Prostate gland (tissue), 2 donors: ENCODE data around the gene ADIRF. TPM values are rescaled to one million over a fixed set of nuclear protein-coding genes. Genes with fewer than 3 reads are reported as not detected.
A peak's percentile ranks its signal among the peaks of the same experiment; 100 is the strongest.
"Not testable (repeated sequence)": the region's sequence is repeated elsewhere in the genome, so short reads cannot be mapped to it uniquely, and the experiment has no call there.

Experiments used
- DNase-seq: peaks from one replicate; pipeline ENCODE4 v3.0.0-alpha.2; 2019; ENCODE audit warnings: low spot score
- H3K27ac ChIP-seq, 2 donors: fragments of 200-600 bp; sonication (generic); 2 replicates each; pipeline ENCODE4 v1.5.1; 2017 to 2019
- H3K27me3 ChIP-seq: fragments of 200-600 bp; sonication (generic); replicated peaks from 2 replicates; pipeline ENCODE4 v1.5.1; 2019; ENCODE audit not compliant: insufficient read depth
- H3K36me3 ChIP-seq, 2 donors: fragments of 200-600 bp; sonication (generic); 1 replicate in 1 of 2; 2 replicates in 1 of 2; pipeline versions ENCODE4 v1.5.1 to v1.8.1; 2017 to 2019
- H3K4me1 ChIP-seq: fragments of 200-600 bp; sonication (generic); replicated peaks from 2 replicates; pipeline ENCODE4 v1.5.1; 2019
- H3K4me3 ChIP-seq, 2 donors: fragments of 200-600 bp; sonication (generic); 2 replicates each; pipeline ENCODE4 v1.5.1; 2017 to 2019
- H3K9me3 ChIP-seq: fragments of 200-600 bp; sonication (generic); 2 replicates; pipeline ENCODE4 v1.5.1; 2017
- CTCF ChIP-seq, 4 experiments: fragments of 200-600 bp in 2 of 4; fragments of 450-650 bp in 2 of 4; sonication (generic) in 2 of 4; IDR thresholded peaks; 1 replicate in 3 of 4; 2 replicates in 1 of 4; pipeline ENCODE4 v1.5.1; 2016 to 2019; ENCODE audit warnings: antibody characterized with exemption in 4 of 4, mild to moderate bottlenecking in 2 of 4, moderate library complexity in 2 of 4
- POLR2A ChIP-seq: fragments of 450-650 bp; IDR thresholded peaks from one replicate; pipeline ENCODE4 v1.6.1; 2016; ENCODE audit warnings: antibody characterized with exemption, mild to moderate bottlenecking
- POLR2AphosphoS5 ChIP-seq: sonication (generic); formaldehyde crosslinking; IDR thresholded peaks from one replicate; pipeline ENCODE4 v1.6.1; 2017; ENCODE audit warnings: antibody characterized with exemption
- WGBS: methylation state at CpG from one replicate; pipeline ENCODE4 v1.1.5; 2018; 5-methylcytosine and 5-hydroxymethylcytosine counted together
- intact Hi-C: fragments of 100-400 bp; cut with DNase I; formaldehyde crosslinking; loops from one replicate; pipeline ENCODE4 v1.14.2; 2022
- total RNA-seq, 2 donors: library from RNA; depleted of rRNA; stranded (reverse); fragments of >200 nt; gene quantifications; one replicate each; pipeline ENCODE4 v1.1.0, GENCODE V29; 2016

Gene ADIRF
- total RNA-seq, 2 donors from 2014 or later: 128 to 347 TPM

- intact Hi-C loops: no loop called here
- TF ChIP-seq POLR2AphosphoS5 (no peak), CTCF (IDR thresholded peaks at IDR 0.05) (no peak), POLR2A (no peak)
Observed at GRCh38 chr10:86992456-86992855, 24.2 kb downstream of the ADIRF start.

DNA sequence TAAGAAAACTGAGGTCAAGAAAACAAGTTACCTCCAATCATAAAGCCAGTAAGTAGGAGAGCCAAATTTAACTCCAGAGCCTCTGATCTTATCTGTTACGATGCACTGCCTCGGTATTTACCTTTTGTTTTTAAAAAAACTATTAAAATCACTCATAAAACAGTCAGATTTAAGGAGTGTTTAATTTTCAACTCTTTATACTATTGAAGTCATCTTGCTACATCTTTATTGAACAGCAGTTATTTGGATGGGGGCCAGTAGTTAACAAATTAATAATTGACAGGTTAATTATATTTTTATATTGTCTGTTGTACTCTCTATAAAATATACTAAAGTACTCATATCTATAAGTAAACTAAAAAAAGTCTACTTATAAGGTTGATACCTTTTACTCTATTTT lies 24.6 kb downstream of the ADIRF start:
- Histone ChIP-seq H3K27me3 (no peaks in the 10 kb centered on the region), H3K36me3 (no peaks in the 10 kb centered on the region), H3K27ac (no peak overlapping the region), H3K4me3 (no peak overlapping the region), H3K4me1 (peaks cover 8% of the 10 kb centered on the region), H3K9me3 (no peaks in the 10 kb centered on the region)
- intact Hi-C loops: no loop called here
- 31% methylated on average over 2 of the region's 2 CpGs for whole genome bisulfite sequencing
- no peak for DNase-seq
- TF ChIP-seq POLR2A: no peak
- TF ChIP-seq CTCF (IDR thresholded peaks at IDR 0.05): no peak
- peak; percentile 34 for TF ChIP-seq POLR2AphosphoS5

More at GRCh38 chr10:86992456-86992855, 24.2 kb downstream of the ADIRF start:
- H3K36me3 ChIP-seq: no peaks in the 10 kb centered on the region
- H3K27me3 ChIP-seq: no peaks in the 10 kb centered on the region
- DNase-seq: no peak
- peaks cover 8% of the 10 kb centered on the region for H3K4me1 ChIP-seq
- H3K27ac ChIP-seq: no peak overlapping the region
- no peak overlapping the region for H3K4me3 ChIP-seq
- H3K9me3 ChIP-seq: no peaks in the 10 kb centered on the region

DNA sequence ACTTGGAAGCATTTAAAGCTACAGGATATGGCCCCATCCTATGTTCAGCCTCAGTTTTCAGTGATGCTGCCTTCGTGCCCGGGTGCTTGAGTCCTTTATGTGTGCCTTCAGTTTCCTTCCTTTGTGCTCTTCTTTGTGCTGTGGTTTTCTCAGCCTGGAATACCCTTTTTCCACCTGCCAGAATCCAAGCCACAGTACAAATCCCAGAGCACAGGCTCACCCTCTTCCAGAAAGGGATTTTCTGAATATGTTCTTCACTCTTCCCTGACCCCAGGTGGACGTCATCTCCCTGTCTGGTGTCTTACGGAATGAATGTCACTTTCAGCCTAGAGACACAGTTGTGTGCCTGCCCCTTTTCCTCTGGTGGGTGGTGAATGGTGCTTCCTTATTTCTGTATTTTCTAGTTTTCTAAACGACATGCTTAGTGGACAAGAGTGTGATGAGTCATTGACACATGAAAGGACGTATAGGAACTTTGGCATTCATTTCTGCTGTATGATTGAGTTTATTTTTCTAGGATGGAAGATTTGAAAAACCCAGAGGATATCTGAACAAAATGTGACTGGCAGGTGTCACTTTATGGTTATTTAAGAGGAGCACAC lies 31.6 kb downstream of the ADIRF start:
- H3K27ac ChIP-seq, H3K4me1 ChIP-seq, H3K36me3 ChIP-seq, DNase-seq, intact Hi-C loops, H3K9me3 ChIP-seq, H3K4me3 ChIP-seq, H3K27me3 ChIP-seq: not testable (repeated sequence)
- 75% methylated on average over 6 of the region's 6 CpGs for WGBS

DNA sequence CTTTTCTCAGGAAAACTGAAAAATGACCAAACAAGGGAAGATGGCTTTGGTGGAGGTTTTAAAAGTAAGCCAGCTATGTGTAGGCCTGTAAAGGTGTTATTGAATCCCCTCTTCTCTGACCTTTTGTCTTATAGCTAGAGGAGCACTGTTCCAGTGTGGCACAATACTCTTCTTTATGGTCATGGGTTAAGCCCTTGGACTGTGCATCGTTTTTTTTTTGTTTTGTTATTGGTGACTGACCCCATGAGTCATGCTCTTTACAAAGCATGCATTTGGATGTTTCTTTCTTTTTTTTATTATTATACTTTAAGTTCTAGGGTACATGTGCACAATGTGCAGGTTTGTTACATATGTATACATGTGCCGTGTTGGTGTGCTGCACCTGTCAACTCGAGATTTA lies 32.2 kb downstream of the ADIRF start:
- WGBS: 73% methylated on average over 3 of the region's 3 CpGs
- H3K27me3 ChIP-seq: no peaks in the 10 kb centered on the region
- no peaks in the 10 kb centered on the region for H3K9me3 ChIP-seq
- no peak overlapping the region for H3K4me3 ChIP-seq
- no peak for TF ChIP-seq POLR2A
- TF ChIP-seq POLR2AphosphoS5: no peak
- TF ChIP-seq CTCF (IDR thresholded peaks at IDR 0.05): no peak
- no peaks in the 10 kb centered on the region for H3K36me3 ChIP-seq
- no peaks in the 10 kb centered on the region for H3K4me1 ChIP-seq
- H3K27ac ChIP-seq: no peak overlapping the region
- DNase-seq: no peak
- intact Hi-C loops: no loop called here

DNA sequence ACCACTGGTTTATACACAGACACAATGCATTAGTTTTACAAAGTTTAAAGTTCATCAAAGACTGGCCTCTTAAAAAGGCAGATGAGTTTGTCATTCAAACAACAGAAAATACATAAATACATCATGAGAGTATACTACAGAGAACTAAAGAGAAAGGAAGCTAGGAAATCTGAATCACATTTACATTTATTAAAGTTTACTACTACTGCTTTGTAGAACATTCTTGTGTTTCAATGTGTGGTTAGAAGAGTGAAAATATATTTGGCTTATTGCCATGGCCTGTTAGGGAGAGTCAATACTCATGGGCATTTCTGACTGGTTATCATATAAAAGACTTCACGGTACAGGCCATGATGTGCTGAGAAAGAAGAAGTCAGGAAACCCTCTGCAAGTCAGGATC lies 38.8 kb downstream of the ADIRF start:
- H3K4me3 ChIP-seq, intact Hi-C loops, H3K27me3 ChIP-seq, H3K4me1 ChIP-seq, H3K36me3 ChIP-seq, H3K9me3 ChIP-seq: not testable (repeated sequence)
- peak overlapping the region in 1 of 2 donors; percentile 64 for H3K27ac ChIP-seq
- peak; percentile 20 for DNase-seq
- 0% methylated on average over 1 of the region's 1 CpG for WGBS

- H3K9me3 ChIP-seq, intact Hi-C loops, H3K27me3 ChIP-seq, H3K36me3 ChIP-seq, H3K4me3 ChIP-seq, H3K4me1 ChIP-seq, H3K27ac ChIP-seq: not testable (repeated sequence)
- DNase-seq: peak; percentile 24
- 43% methylated on average over 6 of the region's 6 CpGs for WGBS
Observed at GRCh38 chr10:87007674-87008073, 39.4 kb downstream of the ADIRF start.

GRCh38 chr10:87008303-87008702 lies 40.0 kb downstream of the ADIRF start:
- H3K4me1 ChIP-seq, H3K9me3 ChIP-seq, H3K27me3 ChIP-seq, H3K36me3 ChIP-seq, intact Hi-C loops, H3K4me3 ChIP-seq: not testable (repeated sequence)
- 63% methylated on average over 7 of the region's 7 CpGs for WGBS
- H3K27ac ChIP-seq: peak overlapping the region in 1 of 2 donors; percentile 57
- peak; percentile 77 for DNase-seq

- H3K36me3 ChIP-seq, DNase-seq, intact Hi-C loops, H3K4me1 ChIP-seq, H3K4me3 ChIP-seq, H3K9me3 ChIP-seq, H3K27me3 ChIP-seq: not testable (repeated sequence)
- H3K27ac ChIP-seq: peak overlapping the region in 1 of 2 donors; percentile 57
- 94% methylated on average over 15 of the region's 18 CpGs for WGBS
Observed at GRCh38 chr10:87009134-87009696, 40.9 kb downstream of the ADIRF start.

DNA sequence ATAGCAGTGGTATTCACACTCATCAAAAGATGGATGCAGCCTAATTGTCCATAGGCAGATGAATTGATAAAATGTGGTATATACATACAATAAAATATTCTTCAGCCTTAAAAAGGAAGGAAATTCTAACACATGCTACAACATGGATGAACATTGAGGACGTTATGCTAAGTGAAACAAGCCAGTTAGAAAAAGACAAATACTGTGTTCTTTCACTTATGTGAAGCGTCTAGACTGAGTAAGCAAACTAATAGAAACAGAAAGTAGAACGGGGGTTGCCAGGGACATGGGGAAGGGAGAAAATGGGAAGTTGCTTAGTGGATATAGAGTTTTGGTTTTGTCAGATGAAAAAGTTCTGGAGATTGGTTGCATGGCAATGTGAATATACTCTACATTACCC lies 45.2 kb downstream of the ADIRF start:
- DNase-seq, H3K27ac ChIP-seq, H3K9me3 ChIP-seq, H3K4me3 ChIP-seq, H3K27me3 ChIP-seq, H3K4me1 ChIP-seq, H3K36me3 ChIP-seq, intact Hi-C loops: not testable (repeated sequence)
- 35% methylated on average over 3 of the region's 3 CpGs for WGBS
